KMS-11 (cell line): Measurements from ENCODE around the gene SLC45A3.

Experiments
- H2AFZ ChIP-seq: fragments of 200-600 bp; sonication (generic); 2 replicates; pipeline ENCODE4 v1.6.1; 2016; ENCODE audit warnings: antibody characterized with exemption, mixed run types, low read depth
- H3K27ac ChIP-seq: fragments of 200-600 bp; sonication (generic); 2 replicates; pipeline ENCODE4 v1.6.1; 2016; ENCODE audit warnings: mild to moderate bottlenecking, mixed run types
- H3K27me3 ChIP-seq: fragments of 200-600 bp; sonication (generic); 2 replicates; pipeline ENCODE4 v1.6.1; 2017; ENCODE audit warnings: mild to moderate bottlenecking, low read depth, mixed run types, moderate library complexity; ENCODE audit not compliant: insufficient read depth
- H3K36me3 ChIP-seq: fragments of 200-600 bp; sonication (generic); 2 replicates; pipeline ENCODE4 v1.6.1; 2017; ENCODE audit warnings: mild to moderate bottlenecking, mixed run types; ENCODE audit not compliant: insufficient read depth
- H3K4me1 ChIP-seq: fragments of 200-600 bp; sonication (generic); 2 replicates; pipeline ENCODE4 v1.6.1; 2016; ENCODE audit warnings: mild to moderate bottlenecking, low read depth, mixed run types; ENCODE audit not compliant: poor library complexity, severe bottlenecking
- H3K4me2 ChIP-seq: fragments of 200-600 bp; sonication (generic); 2 replicates; pipeline ENCODE4 v1.7.0; 2016; ENCODE audit warnings: mild to moderate bottlenecking, mixed run types
- H3K4me3 ChIP-seq: fragments of 200-600 bp; sonication (generic); IDR thresholded peaks from 2 replicates; pipeline ENCODE4 v1.6.1; 2017; ENCODE audit warnings: low read depth, low read length, mixed read lengths; ENCODE audit not compliant: insufficient read depth
- H3K79me2 ChIP-seq: fragments of 200-600 bp; sonication (generic); 2 replicates; pipeline ENCODE4 v1.6.1; 2016; ENCODE audit warnings: low read depth, mixed run types; ENCODE audit not compliant: insufficient read depth
- H3K9ac ChIP-seq: fragments of 200-600 bp; sonication (generic); 2 replicates; pipeline ENCODE4 v1.6.1; 2016; ENCODE audit warnings: mild to moderate bottlenecking, mixed run types
- H4K20me1 ChIP-seq: fragments of 200-600 bp; sonication (generic); 2 replicates; pipeline ENCODE4 v1.6.1; 2016; ENCODE audit warnings: mild to moderate bottlenecking, mixed run types; ENCODE audit not compliant: insufficient read depth
- TF ChIP-seq, protein P1 (sequence below): fragments of 200-600 bp; sonication (generic); conservative IDR thresholded peaks from 2 replicates; pipeline ENCODE4 v1.6.1; 2017; ENCODE audit warnings: low read depth, mild to moderate bottlenecking, antibody characterized with exemption, low read length, moderate library complexity, mixed read lengths

The SLC45A3 gene

DNA sequence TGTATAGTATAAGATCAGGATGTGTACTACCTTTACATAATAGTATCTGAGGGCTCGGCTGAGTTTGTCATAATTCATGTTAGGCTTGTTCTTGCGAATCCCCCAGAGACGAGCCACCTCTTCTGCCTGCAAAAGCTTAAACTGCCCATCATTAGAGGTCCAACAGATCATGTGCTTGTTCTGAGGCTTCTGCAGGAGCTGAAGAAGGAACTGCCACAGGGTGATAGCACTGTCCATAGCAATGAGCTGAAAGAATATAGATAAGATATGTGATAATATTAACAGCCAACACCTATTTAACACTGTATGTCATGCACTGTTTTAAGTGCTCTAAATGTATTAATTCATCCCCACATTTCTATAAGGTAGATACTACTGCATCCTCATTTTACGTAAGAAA, 56.7 kb downstream of the SLC45A3 start:
- Histone ChIP-seq H2AFZ (no peak overlapping the region), H3K27me3 (no peaks in the 10 kb centered on the region), H3K36me3 (peaks cover 10% of the 10 kb centered on the region; the same call in 1 of the 2 replicates), H3K4me3 (no peak overlapping the region), H3K9ac (no peak overlapping the region), H3K4me1 (peaks cover 26% of the 10 kb centered on the region), H3K4me2 (no peak overlapping the region), H3K79me2 (peaks cover 65% of the 10 kb centered on the region), H3K27ac (no peak overlapping the region), H4K20me1 (peaks cover 6% of the 10 kb centered on the region; the same call in 1 of the 2 replicates)
- TF ChIP-seq, protein P1, sequence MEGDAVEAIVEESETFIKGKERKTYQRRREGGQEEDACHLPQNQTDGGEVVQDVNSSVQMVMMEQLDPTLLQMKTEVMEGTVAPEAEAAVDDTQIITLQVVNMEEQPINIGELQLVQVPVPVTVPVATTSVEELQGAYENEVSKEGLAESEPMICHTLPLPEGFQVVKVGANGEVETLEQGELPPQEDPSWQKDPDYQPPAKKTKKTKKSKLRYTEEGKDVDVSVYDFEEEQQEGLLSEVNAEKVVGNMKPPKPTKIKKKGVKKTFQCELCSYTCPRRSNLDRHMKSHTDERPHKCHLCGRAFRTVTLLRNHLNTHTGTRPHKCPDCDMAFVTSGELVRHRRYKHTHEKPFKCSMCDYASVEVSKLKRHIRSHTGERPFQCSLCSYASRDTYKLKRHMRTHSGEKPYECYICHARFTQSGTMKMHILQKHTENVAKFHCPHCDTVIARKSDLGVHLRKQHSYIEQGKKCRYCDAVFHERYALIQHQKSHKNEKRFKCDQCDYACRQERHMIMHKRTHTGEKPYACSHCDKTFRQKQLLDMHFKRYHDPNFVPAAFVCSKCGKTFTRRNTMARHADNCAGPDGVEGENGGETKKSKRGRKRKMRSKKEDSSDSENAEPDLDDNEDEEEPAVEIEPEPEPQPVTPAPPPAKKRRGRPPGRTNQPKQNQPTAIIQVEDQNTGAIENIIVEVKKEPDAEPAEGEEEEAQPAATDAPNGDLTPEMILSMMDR: no peak

DNA sequence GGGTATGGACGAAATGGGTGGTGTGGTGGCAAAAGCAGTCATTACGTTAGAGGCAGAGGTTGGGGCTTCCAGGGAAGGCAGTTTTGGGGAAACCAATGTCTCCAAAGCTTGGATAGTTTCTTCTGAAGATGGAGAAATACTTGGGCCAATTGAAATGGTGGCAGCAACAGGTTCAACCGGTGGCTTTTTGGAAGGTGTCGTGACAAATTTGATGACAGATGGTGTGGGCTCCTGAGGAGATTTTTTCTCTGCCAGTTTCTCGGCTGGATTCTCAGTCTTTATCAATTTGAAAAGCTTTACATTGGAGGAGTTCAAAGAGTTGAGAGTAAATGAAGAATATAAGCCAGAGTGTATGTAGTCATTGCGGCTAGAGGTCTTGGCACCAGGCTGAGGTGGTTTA, 60.0 kb downstream of the SLC45A3 start:
- no peaks in the 10 kb centered on the region for H3K4me1 ChIP-seq
- no peak overlapping the region for H3K9ac ChIP-seq
- no peak overlapping the region for H3K27ac ChIP-seq
- H3K36me3 ChIP-seq: peaks cover 10% of the 10 kb centered on the region; the same call in 1 of the 2 replicates
- H3K4me2 ChIP-seq: no peak overlapping the region
- no peaks in the 10 kb centered on the region for H4K20me1 ChIP-seq
- no peaks in the 10 kb centered on the region for H3K27me3 ChIP-seq
- no peak overlapping the region for H3K4me3 ChIP-seq
- peaks cover 31% of the 10 kb centered on the region for H3K79me2 ChIP-seq
- H2AFZ ChIP-seq: no peak overlapping the region
- TF ChIP-seq, protein P1: no peak

DNA sequence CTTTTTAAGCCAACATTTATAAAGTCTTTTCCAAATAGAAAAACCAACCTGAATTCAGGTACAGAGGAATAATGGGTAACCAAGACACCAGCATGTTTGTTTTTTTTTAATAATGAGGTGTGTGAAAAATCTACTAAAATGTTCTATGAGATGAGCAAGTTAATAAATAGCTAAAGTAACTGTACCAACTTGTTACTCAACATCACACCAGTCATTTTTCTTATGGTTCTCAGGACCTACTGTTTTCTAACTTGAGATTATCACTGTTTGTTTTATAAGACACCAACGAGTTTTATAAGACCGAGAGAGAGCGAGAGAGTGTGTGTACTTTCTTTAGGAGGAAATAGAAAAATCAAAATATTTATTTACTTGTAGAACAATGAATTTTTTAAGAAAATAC, 60.9 kb downstream of the SLC45A3 start:
- Histone ChIP-seq H3K79me2 (peaks cover 22% of the 10 kb centered on the region), H2AFZ (no peak overlapping the region), H4K20me1 (no peaks in the 10 kb centered on the region), H3K4me2 (no peak overlapping the region), H3K36me3 (peaks cover 10% of the 10 kb centered on the region; the same call in 1 of the 2 replicates), H3K27ac (no peak overlapping the region), H3K27me3 (no peaks in the 10 kb centered on the region), H3K4me3 (no peak overlapping the region), H3K9ac (no peak overlapping the region), H3K4me1 (no peaks in the 10 kb centered on the region)
- TF ChIP-seq, protein P1: no peak

DNA sequence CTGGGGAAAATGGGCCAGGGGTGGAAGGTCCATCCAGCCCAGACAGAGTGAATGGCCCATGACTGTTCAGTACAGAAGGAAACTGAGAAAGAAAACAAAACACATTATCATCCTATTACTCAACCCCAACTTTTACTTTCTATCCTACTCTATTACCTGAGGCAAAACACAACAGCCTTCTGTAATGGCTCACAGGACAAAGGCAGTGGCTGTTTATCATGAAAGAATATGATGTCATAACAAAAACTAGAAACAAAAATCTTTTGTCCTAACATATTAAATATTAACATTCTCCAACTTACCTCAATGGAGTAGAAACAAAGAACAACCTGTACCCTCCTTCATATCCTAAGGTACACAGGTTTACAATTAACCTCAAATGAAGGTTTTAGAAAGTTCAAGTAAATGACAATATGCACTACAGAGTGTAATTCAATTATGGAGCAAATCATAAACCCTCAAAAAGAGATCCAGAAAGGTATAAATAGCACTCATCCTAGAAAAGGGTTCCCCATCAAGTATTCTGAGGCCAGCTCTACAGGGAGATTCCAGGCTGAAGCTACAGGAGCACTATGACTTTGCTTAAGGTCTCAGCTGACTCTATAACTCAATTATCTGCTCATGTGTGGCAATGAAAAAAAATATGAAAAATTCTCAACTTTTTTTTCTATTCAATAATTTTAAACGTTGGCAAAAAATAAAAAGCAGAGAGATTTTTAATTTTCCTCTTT, 63.6 kb downstream of the SLC45A3 start:
- Histone ChIP-seq H3K36me3 (peaks cover 10% of the 10 kb centered on the region; the same call in 1 of the 2 replicates), H3K27ac (no peak overlapping the region), H2AFZ (no peak overlapping the region), H3K9ac (no peak overlapping the region), H3K79me2 (peaks cover 5% of the 10 kb centered on the region; the same call in 1 of the 2 replicates), H3K4me3 (no peak overlapping the region), H4K20me1 (no peaks in the 10 kb centered on the region), H3K4me2 (no peak overlapping the region), H3K4me1 (no peaks in the 10 kb centered on the region), H3K27me3 (no peaks in the 10 kb centered on the region)
- TF ChIP-seq, protein P1: no peak
